Astrocyte (in vitro differentiated cells and primary cell): ENCODE results near the gene SOS2. TPM values are rescaled to one million over a fixed set of nuclear protein-coding genes. Genes with fewer than 3 reads are reported as not detected.

Experiments used
- DNase-seq: peaks from one replicate; pipeline ENCODE4 v3.0.0-alpha.2; 2010; ENCODE audit warnings: low read depth
- FAIRE-seq: peaks from 2 replicates; lab custom pipeline; 2011; peaks lifted over from hg19 to GRCh38; lab: Jason Lieb, UNC
- H2AFZ ChIP-seq: 2 replicates; pipeline ENCODE4 v1.6.0; 2012; ENCODE audit warnings: low read depth, low read length, inconsistent platforms
- H3K27ac ChIP-seq: 2 replicates; pipeline ENCODE4 v1.5.1; 2011; ENCODE audit warnings: low read depth, low read length, inconsistent platforms
- H3K27me3 ChIP-seq: 2 replicates; pipeline ENCODE4 v1.6.0; 2011; ENCODE audit warnings: low read length, inconsistent platforms; ENCODE audit not compliant: insufficient read depth
- H3K36me3 ChIP-seq: 2 replicates; pipeline ENCODE4 v1.5.1; 2011; ENCODE audit warnings: low read length, inconsistent platforms; ENCODE audit not compliant: insufficient read depth
- H3K4me1 ChIP-seq: 2 replicates; pipeline ENCODE4 v1.5.1; 2011; ENCODE audit warnings: low read length, inconsistent platforms; ENCODE audit not compliant: insufficient read depth
- H3K4me2 ChIP-seq: 2 replicates; pipeline ENCODE4 v1.6.0; 2012; ENCODE audit warnings: low read length, inconsistent platforms
- H3K4me3 ChIP-seq: 2 replicates; pipeline ENCODE4 v1.5.1; 2011; ENCODE audit warnings: low read depth, mild to moderate bottlenecking, low read length, inconsistent platforms; ENCODE audit not compliant: insufficient read depth
- H3K79me2 ChIP-seq: 2 replicates; pipeline ENCODE4 v1.6.0; 2012; ENCODE audit warnings: mild to moderate bottlenecking, low read length, inconsistent platforms; ENCODE audit not compliant: insufficient read depth
- H3K9ac ChIP-seq: 2 replicates; pipeline ENCODE4 v1.6.0; 2012; ENCODE audit warnings: mild to moderate bottlenecking, low read length, inconsistent platforms
- H3K9me3 ChIP-seq: 2 replicates; pipeline ENCODE4 v1.5.1; 2012; ENCODE audit warnings: low read depth, mild to moderate bottlenecking, low read length, inconsistent platforms; ENCODE audit not compliant: insufficient read depth
- H4K20me1 ChIP-seq: 2 replicates; pipeline ENCODE4 v1.6.0; 2012; ENCODE audit warnings: low read length, inconsistent platforms; ENCODE audit not compliant: insufficient read depth
- H3K27ac Mint-ChIP-seq: one replicate; pipeline ENCODE4 v1.8.0; 2021; ENCODE audit warnings: mild to moderate bottlenecking, mixed read lengths; ENCODE audit not compliant: unreplicated experiment
- H3K27me3 Mint-ChIP-seq: one replicate; pipeline ENCODE4 v1.8.0; 2021; ENCODE audit warnings: low read depth, mixed read lengths; ENCODE audit not compliant: unreplicated experiment
- H3K36me3 Mint-ChIP-seq: one replicate; pipeline ENCODE4 v1.8.0; 2021; ENCODE audit warnings: low read depth, mixed read lengths; ENCODE audit not compliant: unreplicated experiment
- H3K4me1 Mint-ChIP-seq: one replicate; pipeline ENCODE4 v1.8.0; 2021; ENCODE audit warnings: low read depth, mixed read lengths; ENCODE audit not compliant: unreplicated experiment
- H3K4me3 Mint-ChIP-seq: one replicate; pipeline ENCODE4 v1.8.0; 2021; ENCODE audit warnings: mild to moderate bottlenecking, moderate library complexity, mixed read lengths; ENCODE audit not compliant: unreplicated experiment
- H3K9me3 Mint-ChIP-seq: one replicate; pipeline ENCODE4 v1.8.0; 2021; ENCODE audit warnings: mild to moderate bottlenecking, mixed read lengths; ENCODE audit not compliant: unreplicated experiment
- CTCF ChIP-seq: IDR thresholded peaks from 2 replicates; pipeline ENCODE4 v1.5.1; 2011; ENCODE audit warnings: low read depth, mild to moderate bottlenecking, inconsistent platforms, low read length, moderate library complexity; ENCODE audit not compliant: insufficient read depth
- EZH2 ChIP-seq: IDR thresholded peaks from 2 replicates; pipeline ENCODE4 v1.6.1; 2012; ENCODE audit warnings: mild to moderate bottlenecking, low read length, inconsistent platforms; ENCODE audit not compliant: insufficient read depth
- total RNA-seq: library from RNA; stranded (reverse); gene quantifications from 2 replicates; pipeline ENCODE4 v1.2.1, GENCODE V29; 2021

Gene SOS2
- total RNA-seq, 1 donor from 2014 or later, result 18.3 TPM

GRCh38 chr14:50127802-50128201, 103.6 kb downstream of the SOS2 start:
- Histone ChIP-seq H4K20me1 (no peaks in the 10 kb centered on the region), H3K4me1 (no peaks in the 10 kb centered on the region), H3K79me2 (no peaks in the 10 kb centered on the region), H3K9me3 (no peaks in the 10 kb centered on the region), H2AFZ (no peak overlapping the region), H3K27ac (no peak overlapping the region), H3K4me3 (no peak overlapping the region), H3K9ac (no peak overlapping the region), H3K4me2 (no peak overlapping the region), H3K27me3 (no peaks in the 10 kb centered on the region), H3K36me3 (peaks cover 25% of the 10 kb centered on the region)
- no peak for DNase-seq
- H3K27ac Mint-ChIP-seq, result no peak overlapping the region
- no peaks in the 10 kb centered on the region for H3K27me3 Mint-ChIP-seq
- H3K36me3 Mint-ChIP-seq, result peaks cover 13% of the 10 kb centered on the region
- no peaks in the 10 kb centered on the region for H3K4me1 Mint-ChIP-seq
- H3K4me3 Mint-ChIP-seq, result no peak overlapping the region
- no peak for TF ChIP-seq EZH2
- no peak for TF ChIP-seq CTCF
- FAIRE-seq, result no peak
- no peaks in the 10 kb centered on the region for H3K9me3 Mint-ChIP-seq

- H3K4me3 Mint-ChIP-seq, result no peak overlapping the region
- Histone ChIP-seq H3K79me2 (no peaks in the 10 kb centered on the region), H3K36me3 (peaks cover 16% of the 10 kb centered on the region), H3K4me3 (no peak overlapping the region), H3K9ac (no peak overlapping the region), H3K4me2 (no peak overlapping the region), H3K9me3 (no peaks in the 10 kb centered on the region), H2AFZ (no peak overlapping the region), H3K27ac (no peak overlapping the region), H3K27me3 (no peaks in the 10 kb centered on the region), H3K4me1 (no peaks in the 10 kb centered on the region), H4K20me1 (no peaks in the 10 kb centered on the region)
- TF ChIP-seq CTCF (no peak), EZH2 (no peak)
- no peaks in the 10 kb centered on the region for H3K9me3 Mint-ChIP-seq
- FAIRE-seq (no peak), DNase-seq (no peak)
- H3K27me3 Mint-ChIP-seq, result no peaks in the 10 kb centered on the region
- no peaks in the 10 kb centered on the region for H3K4me1 Mint-ChIP-seq
- peaks cover 11% of the 10 kb centered on the region for H3K36me3 Mint-ChIP-seq
- no peak overlapping the region for H3K27ac Mint-ChIP-seq
These were observed 108.3 kb downstream of the SOS2 start for GRCh38 chr14:50123062-50123461.

GRCh38 chr14:50122291-50122690, 109.1 kb downstream of the SOS2 start:
- H3K27me3 Mint-ChIP-seq, result no peaks in the 10 kb centered on the region

More at GRCh38 chr14:50122291-50122690, 109.1 kb downstream of the SOS2 start:
- Histone ChIP-seq H2AFZ (no peak overlapping the region), H3K9me3 (no peaks in the 10 kb centered on the region), H4K20me1 (no peaks in the 10 kb centered on the region), H3K4me3 (no peak overlapping the region), H3K9ac (no peak overlapping the region), H3K4me1 (no peaks in the 10 kb centered on the region), H3K27ac (no peak overlapping the region), H3K4me2 (no peak overlapping the region), H3K27me3 (no peaks in the 10 kb centered on the region), H3K36me3 (peaks cover 17% of the 10 kb centered on the region), H3K79me2 (no peaks in the 10 kb centered on the region)
- no peak overlapping the region for H3K27ac Mint-ChIP-seq
- H3K9me3 Mint-ChIP-seq, result no peaks in the 10 kb centered on the region
- FAIRE-seq (no peak), DNase-seq (no peak)
- H3K36me3 Mint-ChIP-seq, result peaks cover 11% of the 10 kb centered on the region
- H3K4me3 Mint-ChIP-seq, result no peak overlapping the region
- no peaks in the 10 kb centered on the region for H3K4me1 Mint-ChIP-seq
- TF ChIP-seq CTCF, result no peak
- TF ChIP-seq EZH2, result no peak
